Keratinocyte (primary cell): ENCODE results near the gene B3GNT4.

Experiments used
- EZH2 ChIP-seq: IDR thresholded peaks from one replicate; pipeline ENCODE4 v1.6.1; 2012; ENCODE audit warnings: inconsistent platforms, mild to moderate bottlenecking, low read length, moderate library complexity
- TF ChIP-seq, protein P1 (sequence below), 3 experiments: IDR thresholded peaks in 1 of 3; conservative IDR thresholded peaks in 1 of 3; optimal IDR thresholded peaks in 1 of 3; 2 replicates in 2 of 3; 3 replicates in 1 of 3; pipeline versions ENCODE3 to v1.5.1; 2011; ENCODE audit warnings: low read length in 3 of 3, mild to moderate bottlenecking in 3 of 3, moderate library complexity in 2 of 3, control low read depth in 1 of 3, inconsistent platforms in 1 of 3; ENCODE audit not compliant: insufficient read depth in 2 of 3; ENCODE audit errors: extremely low read depth in 1 of 3

DNA sequence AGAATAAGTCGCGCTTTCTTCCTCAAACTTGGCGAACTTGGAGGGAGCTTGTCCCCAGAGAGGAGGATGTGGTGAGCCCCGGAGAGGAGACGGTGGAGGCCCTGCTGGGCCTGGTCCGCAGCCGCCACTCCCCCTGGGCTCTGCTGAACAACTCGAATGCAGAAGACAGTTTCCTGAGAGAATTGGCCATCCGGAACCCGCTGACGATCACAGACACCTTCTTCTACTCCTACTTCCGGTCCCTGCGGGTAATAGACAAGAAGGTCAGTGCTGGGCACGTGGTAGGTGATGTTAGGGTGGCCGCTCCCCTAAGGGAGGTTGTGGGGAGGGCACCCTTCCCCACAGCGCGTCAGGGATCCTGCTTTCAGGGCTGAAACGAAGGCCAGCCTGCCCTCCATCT lies 19.0 kb upstream of the B3GNT4 start:
- TF ChIP-seq, protein P1, sequence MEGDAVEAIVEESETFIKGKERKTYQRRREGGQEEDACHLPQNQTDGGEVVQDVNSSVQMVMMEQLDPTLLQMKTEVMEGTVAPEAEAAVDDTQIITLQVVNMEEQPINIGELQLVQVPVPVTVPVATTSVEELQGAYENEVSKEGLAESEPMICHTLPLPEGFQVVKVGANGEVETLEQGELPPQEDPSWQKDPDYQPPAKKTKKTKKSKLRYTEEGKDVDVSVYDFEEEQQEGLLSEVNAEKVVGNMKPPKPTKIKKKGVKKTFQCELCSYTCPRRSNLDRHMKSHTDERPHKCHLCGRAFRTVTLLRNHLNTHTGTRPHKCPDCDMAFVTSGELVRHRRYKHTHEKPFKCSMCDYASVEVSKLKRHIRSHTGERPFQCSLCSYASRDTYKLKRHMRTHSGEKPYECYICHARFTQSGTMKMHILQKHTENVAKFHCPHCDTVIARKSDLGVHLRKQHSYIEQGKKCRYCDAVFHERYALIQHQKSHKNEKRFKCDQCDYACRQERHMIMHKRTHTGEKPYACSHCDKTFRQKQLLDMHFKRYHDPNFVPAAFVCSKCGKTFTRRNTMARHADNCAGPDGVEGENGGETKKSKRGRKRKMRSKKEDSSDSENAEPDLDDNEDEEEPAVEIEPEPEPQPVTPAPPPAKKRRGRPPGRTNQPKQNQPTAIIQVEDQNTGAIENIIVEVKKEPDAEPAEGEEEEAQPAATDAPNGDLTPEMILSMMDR (optimal IDR thresholded peaks at IDR 0.05 in 1 of 3, IDR thresholded peaks at IDR 0.05 in 1 of 3, conservative IDR thresholded peaks at IDR 0.05 in 1 of 3; ENCODE audit: extremely low read depth in 1 of 3, insufficient read depth in 2 of 3, low read length in 3 of 3): no peak
- no peak for TF ChIP-seq EZH2
